GM21423 (cell line): Measurements from ENCODE around the gene RNU1-1.
"Not testable (repeated sequence)": the region's sequence is repeated elsewhere in the genome, so short reads cannot be mapped to it uniquely, and the experiment has no call there.

Experiments used
- ATAC-seq: cut with Tn5 transposase; IDR thresholded peaks from one replicate; pipeline ENCODE4 v1.9.1; 2021; ENCODE audit warnings: mild to moderate bottlenecking, moderate library complexity; ENCODE audit not compliant: unreplicated experiment

Gene RNU1-1

GRCh38 chr1:16514107-16515055, at the start of gene RNU1-1:
Gene RNU1-1, minus strand, starts transcription at chr1:16514285.
- not testable (repeated sequence) for ATAC-seq

- not testable (repeated sequence) for ATAC-seq
These were observed 47.0 kb upstream of the RNU1-1 start for GRCh38 chr1:16561035-16561434.

- ATAC-seq: not testable (repeated sequence)
These were observed 46.4 kb upstream of the RNU1-1 start for GRCh38 chr1:16560498-16560897.

GRCh38 chr1:16559688-16560087, 45.6 kb upstream of the RNU1-1 start:
- not testable (repeated sequence) for ATAC-seq

- not testable (repeated sequence) for ATAC-seq
These were observed 42.9 kb upstream of the RNU1-1 start for GRCh38 chr1:16557034-16557433.

- ATAC-seq: not testable (repeated sequence)
These were observed 39.2 kb upstream of the RNU1-1 start for GRCh38 chr1:16553244-16553643.

- ATAC-seq: not testable (repeated sequence)
These were observed 36.3 kb upstream of the RNU1-1 start for GRCh38 chr1:16550212-16550918.

- not testable (repeated sequence) for ATAC-seq
These were observed 35.5 kb upstream of the RNU1-1 start for GRCh38 chr1:16549545-16549944.

GRCh38 chr1:16547502-16548241, 33.6 kb upstream of the RNU1-1 start:
- ATAC-seq: not testable (repeated sequence)

- not testable (repeated sequence) for ATAC-seq
These were observed 31.6 kb upstream of the RNU1-1 start for GRCh38 chr1:16545682-16546095.

- not testable (repeated sequence) for ATAC-seq
These were observed 26.4 kb upstream of the RNU1-1 start for GRCh38 chr1:16540421-16540893.

- ATAC-seq: not testable (repeated sequence)
These were observed 23.4 kb upstream of the RNU1-1 start for GRCh38 chr1:16537528-16537927.

GRCh38 chr1:16536796-16537195, 22.7 kb upstream of the RNU1-1 start:
- not testable (repeated sequence) for ATAC-seq

GRCh38 chr1:16535898-16536297, 21.8 kb upstream of the RNU1-1 start:
- not testable (repeated sequence) for ATAC-seq

GRCh38 chr1:16535487-16535886, 21.4 kb upstream of the RNU1-1 start:
- ATAC-seq: not testable (repeated sequence)

GRCh38 chr1:16534829-16535456, 20.9 kb upstream of the RNU1-1 start:
- ATAC-seq: not testable (repeated sequence)

- ATAC-seq: not testable (repeated sequence)
These were observed 20.2 kb upstream of the RNU1-1 start for GRCh38 chr1:16534239-16534828.

- ATAC-seq: not testable (repeated sequence)
These were observed 18.3 kb upstream of the RNU1-1 start for GRCh38 chr1:16532235-16532991.

- not testable (repeated sequence) for ATAC-seq
These were observed 14.3 kb upstream of the RNU1-1 start for GRCh38 chr1:16528338-16528737.
